Measurements from ENCODE around the gene PSMA6.
A peak's percentile ranks its signal among the peaks of the same experiment; 100 is the strongest.

Gene PSMA6

GRCh38 chr14:35365130-35366055 lies 73.2 kb downstream of the PSMA6 start:
- no peaks in the 10 kb centered on the region for H3K27me3 Mint-ChIP-seq
- H3K27ac Mint-ChIP-seq: peak overlapping the region; percentile 70 to 78

GRCh38 chr14:35366056-35366451 lies 73.9 kb downstream of the PSMA6 start:
- Mint-ChIP-seq H3K4me1 (ENCODE audit: low read depth in 2 of 2) (peaks cover 24 to 37% of the 10 kb centered on the region in 2 donors), H3K27me3 (no peaks in the 10 kb centered on the region), H3K27ac (peak overlapping the region; percentile 70 to 78), H3K4me3 (no peak overlapping the region), H3K9me3 (no peaks in the 10 kb centered on the region), H3K36me3 (ENCODE audit: insufficient read depth) (no peaks in the 10 kb centered on the region)
- DNase-seq (no peak), ATAC-seq (replicated peaks) (no peak)

More at GRCh38 chr14:35365130-35366055, 73.2 kb downstream of the PSMA6 start:
- Mint-ChIP-seq H3K4me1 (ENCODE audit: low read depth in 2 of 2) (peaks cover 24 to 37% of the 10 kb centered on the region in 2 donors), H3K9me3 (no peaks in the 10 kb centered on the region), H3K4me3 (no peak overlapping the region), H3K36me3 (ENCODE audit: insufficient read depth) (no peaks in the 10 kb centered on the region)
- ATAC-seq (replicated peaks) (peak; percentile 67), DNase-seq (peak in 1 of 3 experiments; percentile 8)

GRCh38 chr14:35366521-35366976 lies 74.4 kb downstream of the PSMA6 start:
- DNase-seq: no peak
- Mint-ChIP-seq H3K36me3 (ENCODE audit: insufficient read depth) (no peaks in the 10 kb centered on the region), H3K9me3 (no peaks in the 10 kb centered on the region), H3K27me3 (no peaks in the 10 kb centered on the region), H3K27ac (peak overlapping the region in 1 of 2 donors; percentile 89), H3K4me3 (peak overlapping the region in 1 of 2 donors; percentile 41), H3K4me1 (ENCODE audit: low read depth in 2 of 2) (peaks cover 24 to 37% of the 10 kb centered on the region in 2 donors)
- no peak for ATAC-seq (replicated peaks)

GRCh38 chr14:35367056-35367372 lies 74.8 kb downstream of the PSMA6 start:
- Mint-ChIP-seq H3K27me3 (no peaks in the 10 kb centered on the region), H3K36me3 (ENCODE audit: insufficient read depth) (no peaks in the 10 kb centered on the region), H3K4me3 (peak overlapping the region; percentile 25 to 41), H3K4me1 (ENCODE audit: low read depth in 2 of 2) (peaks cover 24 to 37% of the 10 kb centered on the region in 2 donors), H3K9me3 (no peaks in the 10 kb centered on the region), H3K27ac (peak overlapping the region; percentile 53 to 89)
- ATAC-seq (replicated peaks): no peak
- no peak for DNase-seq
